OCI-LY3 (cell line): Measurements from ENCODE around the gene RPS27.
"Not testable (repeated sequence)": the region's sequence is repeated elsewhere in the genome, so short reads cannot be mapped to it uniquely, and the experiment has no call there.

Experiments used
- EZH2phosphoT487 ChIP-seq: fragments of 200-600 bp; shearing (Covaris generic); IDR thresholded peaks from 2 replicates; pipeline ENCODE4 v1.6.1; 2018; ENCODE audit warnings: antibody characterized with exemption, mixed run types, low read depth
- TF ChIP-seq, protein P1 (sequence below): fragments of 200-600, 300-600 bp; sonication (generic); IDR thresholded peaks from 2 replicates; pipeline ENCODE4 v1.5.1; 2014; ENCODE audit warnings: antibody characterized with exemption, low read length, low read depth

GRCh38 chr1:153979091-153979490 lies 11.5 kb upstream of the RPS27 start:
- TF ChIP-seq EZH2phosphoT487: not testable (repeated sequence)
- TF ChIP-seq, protein P1, sequence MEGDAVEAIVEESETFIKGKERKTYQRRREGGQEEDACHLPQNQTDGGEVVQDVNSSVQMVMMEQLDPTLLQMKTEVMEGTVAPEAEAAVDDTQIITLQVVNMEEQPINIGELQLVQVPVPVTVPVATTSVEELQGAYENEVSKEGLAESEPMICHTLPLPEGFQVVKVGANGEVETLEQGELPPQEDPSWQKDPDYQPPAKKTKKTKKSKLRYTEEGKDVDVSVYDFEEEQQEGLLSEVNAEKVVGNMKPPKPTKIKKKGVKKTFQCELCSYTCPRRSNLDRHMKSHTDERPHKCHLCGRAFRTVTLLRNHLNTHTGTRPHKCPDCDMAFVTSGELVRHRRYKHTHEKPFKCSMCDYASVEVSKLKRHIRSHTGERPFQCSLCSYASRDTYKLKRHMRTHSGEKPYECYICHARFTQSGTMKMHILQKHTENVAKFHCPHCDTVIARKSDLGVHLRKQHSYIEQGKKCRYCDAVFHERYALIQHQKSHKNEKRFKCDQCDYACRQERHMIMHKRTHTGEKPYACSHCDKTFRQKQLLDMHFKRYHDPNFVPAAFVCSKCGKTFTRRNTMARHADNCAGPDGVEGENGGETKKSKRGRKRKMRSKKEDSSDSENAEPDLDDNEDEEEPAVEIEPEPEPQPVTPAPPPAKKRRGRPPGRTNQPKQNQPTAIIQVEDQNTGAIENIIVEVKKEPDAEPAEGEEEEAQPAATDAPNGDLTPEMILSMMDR: not testable (repeated sequence)
